SK-N-SH (cell line): Measurements from ENCODE around the gene SNAP29. TPM values are rescaled to one million over a fixed set of nuclear protein-coding genes. Genes with fewer than 3 reads are reported as not detected.

ENCODE experiments used
- CTCF ChIA-PET: fragments of 300-600, 350-600 bp; formaldehyde crosslinking; extraction: SDS; loops from one replicate; lab custom pipeline; 2021; lab: Yijun Ruan, JAX
- POLR2A ChIA-PET: fragments of 350-600 bp; sonication (Branson Sonifier 250); formaldehyde crosslinking; extraction: SDS; loops from one replicate; lab custom pipeline; 2020; ENCODE audit warnings: antibody characterized with exemption, inconsistent platforms; lab: Yijun Ruan, JAX
- DNase-seq: peaks from one replicate; pipeline ENCODE4 v3.0.0; 2012
- H2AFZ ChIP-seq: fragments of 200-600 bp; sonication (generic); 2 replicates; pipeline ENCODE4 v1.8.1; 2016; ENCODE audit warnings: antibody characterized with exemption, mild to moderate bottlenecking, low read depth
- H3F3A ChIP-seq: fragments of 200-600 bp; sonication (generic); replicated peaks from 2 replicates; pipeline ENCODE3; 2016; ENCODE audit warnings: antibody characterized with exemption, mild to moderate bottlenecking; ENCODE audit not compliant: insufficient read depth
- H3K27ac ChIP-seq, 2 experiments: fragments of 200-500 bp in 1 of 2; fragments of 200-600 bp in 1 of 2; sonication (Bioruptor generic) in 1 of 2; sonication (generic), shearing (Covaris generic) in 1 of 2; 2 replicates each; pipeline versions ENCODE4 v1.5.1 to v1.6.1; 2014 to 2016; ENCODE audit warnings: low read depth in 2 of 2, inconsistent platforms in 1 of 2, low read length in 1 of 2, mild to moderate bottlenecking in 1 of 2, mixed read lengths in 1 of 2
- H3K27me3 ChIP-seq: fragments of 200-600 bp; sonication (generic), shearing (Covaris generic); 2 replicates; pipeline ENCODE4 v1.6.1; 2016; ENCODE audit warnings: mixed run types; ENCODE audit not compliant: insufficient read depth
- H3K36me3 ChIP-seq, 2 experiments: fragments of 200-500 bp in 1 of 2; fragments of 200-600 bp in 1 of 2; sonication (Bioruptor generic) in 1 of 2; sonication (generic) in 1 of 2; replicated peaks in 1 of 2; 2 replicates each; pipeline versions ENCODE3 to v1.5.1; 2014 to 2016; ENCODE audit warnings: low read length in 1 of 2, mild to moderate bottlenecking in 1 of 2; ENCODE audit not compliant: insufficient read depth in 2 of 2, control insufficient read depth in 1 of 2
- H3K4me1 ChIP-seq, 2 experiments: fragments of 200-500 bp in 1 of 2; fragments of 200-600 bp in 1 of 2; sonication (Bioruptor generic) in 1 of 2; sonication (generic), shearing (Covaris generic) in 1 of 2; 2 replicates each; pipeline versions ENCODE4 v1.5.1 to v1.6.1; 2014 to 2016; ENCODE audit warnings: low read depth in 1 of 2, low read length in 1 of 2, mixed run types in 1 of 2; ENCODE audit not compliant: insufficient read depth in 2 of 2, control insufficient read depth in 1 of 2
- H3K4me2 ChIP-seq: fragments of 200-600 bp; sonication (generic), shearing (Covaris generic); 2 replicates; pipeline ENCODE4 v1.6.1; 2017; ENCODE audit warnings: mixed run types
- H3K4me3 ChIP-seq, 2 experiments: fragments of 200-500 bp in 1 of 2; fragments of 200-600 bp in 1 of 2; sonication (Bioruptor generic) in 1 of 2; sonication (generic), shearing (Covaris generic) in 1 of 2; 2 replicates each; pipeline versions ENCODE4 v1.5.1 to v1.8.1; 2014 to 2016; ENCODE audit warnings: low read depth in 2 of 2, inconsistent platforms in 1 of 2, low read length in 1 of 2, mild to moderate bottlenecking in 1 of 2, mixed read lengths in 1 of 2, moderate library complexity in 1 of 2
- H3K79me2 ChIP-seq: fragments of 200-600 bp; sonication (generic); 2 replicates; pipeline ENCODE4 v1.8.1; 2017; ENCODE audit warnings: mild to moderate bottlenecking; ENCODE audit not compliant: insufficient read depth
- H3K9ac ChIP-seq: fragments of 200-600 bp; sonication (generic); 2 replicates; pipeline ENCODE4 v1.6.1; 2017; ENCODE audit warnings: mixed run types
- H3K9me2 ChIP-seq: fragments of 200-600 bp; sonication (generic); 2 replicates; pipeline ENCODE4 v1.6.1; 2017; ENCODE audit warnings: mixed run types
- H3K9me3 ChIP-seq: fragments of 200-600 bp; sonication (generic); 2 replicates; pipeline ENCODE4 v1.6.1; 2017; ENCODE audit warnings: mixed run types, mild to moderate bottlenecking, moderate library complexity
- H4K20me1 ChIP-seq: fragments of 200-600 bp; sonication (generic); 2 replicates; pipeline ENCODE4 v1.6.1; 2017; ENCODE audit warnings: mild to moderate bottlenecking, mixed run types; ENCODE audit not compliant: insufficient read depth
- ELF1 ChIP-seq: IDR thresholded peaks from 2 replicates; pipeline ENCODE4 v1.4.0; 2012
- MXI1 ChIP-seq: IDR thresholded peaks from 2 replicates; pipeline ENCODE4 v1.6.1; 2012; ENCODE audit warnings: mild to moderate bottlenecking, low read depth, low read length, improper control_type of control experiment
- TCF12 ChIP-seq: IDR thresholded peaks from 2 replicates; pipeline ENCODE4 v1.4.0; 2012
- WGBS: methylation state at CpG from one replicate; pipeline ENCODE4 v1.1.6; 2017; ENCODE audit warnings: low lambda C conversion rate; 5-methylcytosine and 5-hydroxymethylcytosine counted together
- polyA plus RNA-seq, 3 experiments: library from polyadenylated mRNA; depleted of rRNA; stranded (reverse); fragments of >200 nt; gene quantifications; 2 replicates each; pipeline ENCODE4 v1.2.3, GENCODE V29; 2012

The SNAP29 gene
- polyA plus RNA-seq, 1 of the 3 experiments (the other 2 are of a cell fraction): 37.3 TPM

- Histone ChIP-seq H3K27ac (peak overlapping the region in 1 of 2 experiments; percentile 6; a peak in 1 of 4 replicates), H3K27me3 (no peaks in the 10 kb centered on the region), H4K20me1 (peaks cover 98% of the 10 kb centered on the region), H2AFZ (no peak overlapping the region), H3K36me3 (peaks cover 0 to 16% of the 10 kb centered on the region in 2 experiments), H3F3A (peaks cover 9% of the 10 kb centered on the region), H3K9me2 (no peaks in the 10 kb centered on the region), H3K9me3 (no peaks in the 10 kb centered on the region)
- DNase-seq: no peak
- WGBS: 60% methylated on average over 3 of the region's 3 CpGs
- POLR2A ChIA-PET: no interaction called here
- TF ChIP-seq ELF1 (no peak), MXI1 (0 out of 2 replicates have a peak, but pooled peaks have one; percentile 4), TCF12 (peak; percentile 34; the same call in 1 of the 2 replicates)
- TF ChIP-seq, all 33 proteins: peak for 2
- Histone ChIP-seq H3K4me3 (no peak overlapping the region), H3K4me1 (peaks cover 5 to 13% of the 10 kb centered on the region in 2 experiments; a peak in 2 of 4 replicates), H3K79me2 (peaks cover 98% of the 10 kb centered on the region), H3K9ac (no peak overlapping the region), H3K4me2 (no peak overlapping the region)
- CTCF ChIA-PET: interaction anchor here (1.0 kb wide), 1 partner anchor 25 kb away, joined by 3 read pairs; no protein-coding TSS in a partner anchor
Observed at GRCh38 chr22:20940186-20940651, 81.4 kb downstream of the SNAP29 start.

Other genes starting within 250 kb of the SNAP29 start
- 0.05 TPM in 1 of 2 replicates, not detected in the other for gene SERPIND1, start 84.9 kb upstream of the SNAP29 start, polyA plus RNA-seq (2012; rRNA removed)
- 26.3 and 30.0 TPM in 2 replicates for gene PI4KA, start 196 bp upstream of the SNAP29 start, polyA plus RNA-seq (2012; rRNA removed)
- gene CRKL, start 58.4 kb downstream of the SNAP29 start, polyA plus RNA-seq (2012; rRNA removed): 9.6 and 10.2 TPM in 2 replicates
- gene AIFM3, start 108.2 kb downstream of the SNAP29 start, polyA plus RNA-seq (2012; rRNA removed): 1.3 and 1.7 TPM in 2 replicates
- 37.7 and 41.5 TPM in 2 replicates for gene LZTR1, start 123.3 kb downstream of the SNAP29 start, polyA plus RNA-seq (2012; rRNA removed)
- gene THAP7, start 143.1 kb downstream of the SNAP29 start, polyA plus RNA-seq (2012; rRNA removed): 26.3 and 32.0 TPM in 2 replicates
- gene P2RX6, start 156.2 kb downstream of the SNAP29 start, polyA plus RNA-seq (2012; rRNA removed): 7.1 and 12.9 TPM in 2 replicates
- gene SLC7A4, start 173.6 kb downstream of the SNAP29 start, polyA plus RNA-seq (2012; rRNA removed): 0.02 TPM in 1 of 2 replicates, not detected in the other
- 0.02 and 0.03 TPM in 2 replicates for gene LRRC74B, start 186.9 kb downstream of the SNAP29 start, polyA plus RNA-seq (2012; rRNA removed)